DMS79 treated with DMSO at 0.1 percent for 48 hours (cell line): ENCODE data around the gene KRT2.

Experiments
- DNase-seq: peaks from one replicate; lab custom pipeline; 2025; lab: John Stamatoyannopoulos, UW

Gene KRT2

DNA sequence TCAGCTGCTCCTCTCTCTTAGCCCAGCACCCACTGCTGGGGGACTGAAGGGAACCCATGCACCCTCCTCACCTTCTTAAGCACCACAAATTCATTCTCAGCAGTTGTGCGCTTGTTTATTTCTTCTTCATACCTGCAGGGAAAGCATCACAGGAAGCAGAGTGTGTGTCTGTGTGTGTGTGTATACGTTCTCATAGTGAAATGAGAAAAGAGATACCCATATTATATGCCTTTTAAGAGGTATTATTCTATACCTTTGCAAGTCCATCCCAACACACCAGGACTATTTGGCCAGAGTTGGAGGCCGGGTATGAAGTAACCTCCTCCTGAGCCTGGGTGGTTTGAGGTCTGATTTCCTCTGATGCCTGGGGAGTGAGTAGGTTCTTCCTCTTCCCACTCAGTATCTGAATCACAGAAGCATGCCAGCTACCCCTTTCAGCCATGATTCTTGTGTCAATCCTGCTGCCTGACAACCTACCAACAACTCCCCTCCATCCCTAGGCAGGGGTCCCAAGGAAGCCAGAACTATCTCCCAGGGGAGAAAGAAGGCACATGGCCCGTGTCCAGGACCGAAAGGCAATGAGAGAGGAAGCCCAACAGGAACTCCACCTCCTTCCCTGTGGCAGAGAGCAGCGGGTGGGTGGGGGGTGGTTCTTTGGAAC, 36.7 kb downstream of the KRT2 start:
- DNase-seq: no peak

- no peak for DNase-seq
These were observed 37.4 kb downstream of the KRT2 start for GRCh38 chr12:52614381-52615207.

DNA sequence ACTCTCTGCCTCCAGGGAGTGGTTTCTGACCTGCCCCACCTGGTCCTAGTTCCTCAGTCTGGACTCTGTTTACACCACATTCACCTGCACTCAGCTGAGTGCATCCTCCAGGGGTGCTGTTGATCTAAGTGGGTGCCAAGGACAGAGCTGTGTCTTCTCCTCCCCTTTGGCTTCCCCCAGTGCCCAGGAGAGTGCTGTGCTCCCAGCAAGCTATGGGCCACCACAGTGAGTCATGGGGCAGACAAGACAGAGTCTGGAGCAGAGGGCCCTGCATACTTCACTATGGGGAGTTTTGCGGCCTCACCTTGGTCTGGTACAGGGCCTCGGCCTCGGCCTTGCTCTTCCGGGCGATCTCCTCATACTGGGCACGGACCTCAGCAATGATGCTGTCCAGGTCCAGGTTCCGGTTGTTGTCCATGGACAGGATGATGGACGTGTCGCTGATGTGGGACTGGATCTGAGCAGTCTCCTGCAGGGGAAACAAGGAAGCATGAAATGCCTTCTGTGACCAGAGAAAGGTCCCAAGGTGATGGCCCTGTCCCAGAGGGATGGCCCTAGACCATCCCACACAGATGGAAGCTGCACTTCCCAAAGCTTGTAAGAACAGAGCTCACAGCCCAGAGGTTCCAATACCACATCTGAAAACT, 38.5 kb downstream of the KRT2 start:
- DNase-seq: no peak

- DNase-seq: no peak
These were observed 39.3 kb downstream of the KRT2 start for GRCh38 chr12:52612431-52613383.

- DNase-seq: no peak
These were observed 40.9 kb downstream of the KRT2 start for GRCh38 chr12:52611080-52611468.

DNA sequence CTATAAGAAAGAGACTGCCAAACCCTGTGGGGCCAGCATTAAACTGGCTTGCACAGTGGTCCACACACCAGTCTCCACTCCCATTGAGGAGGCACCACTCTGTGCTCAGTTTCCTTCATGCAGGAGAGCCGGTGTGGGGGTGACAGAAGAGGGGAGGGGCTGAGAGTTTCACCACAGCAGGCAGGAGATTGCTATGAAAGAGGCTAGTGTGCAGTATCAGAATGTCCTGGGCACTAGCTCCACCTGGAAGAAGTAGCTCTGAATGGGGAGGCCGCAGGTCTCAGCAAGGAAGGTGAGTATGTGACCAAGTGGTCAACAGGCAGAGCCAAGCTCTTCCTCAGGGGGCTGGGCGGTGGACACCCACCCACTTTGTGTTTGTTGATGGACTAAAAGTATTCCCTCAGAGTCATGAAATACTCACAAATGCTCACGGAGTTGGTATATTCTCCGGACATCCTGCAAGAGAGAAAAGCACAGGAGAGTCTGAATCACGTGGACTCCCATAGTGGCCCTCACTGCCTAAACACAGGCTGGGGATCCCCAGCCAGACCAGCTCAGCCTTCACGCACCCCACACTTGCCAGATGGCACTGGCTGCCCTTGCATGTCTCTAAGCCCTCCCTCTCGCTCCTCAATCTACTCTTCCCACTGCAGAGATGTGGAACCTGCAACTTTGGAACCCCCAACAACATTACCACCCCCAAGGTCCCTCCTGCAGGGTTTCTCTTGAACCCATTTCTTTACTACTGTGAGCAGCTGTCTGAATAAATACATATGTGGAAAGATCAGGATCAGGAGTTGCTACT, 43.0 kb downstream of the KRT2 start:
- DNase-seq: no peak

- no peak for DNase-seq
These were observed 43.9 kb downstream of the KRT2 start for GRCh38 chr12:52608161-52608560.

- no peak for DNase-seq
These were observed 44.7 kb downstream of the KRT2 start for GRCh38 chr12:52607314-52607713.

DNA sequence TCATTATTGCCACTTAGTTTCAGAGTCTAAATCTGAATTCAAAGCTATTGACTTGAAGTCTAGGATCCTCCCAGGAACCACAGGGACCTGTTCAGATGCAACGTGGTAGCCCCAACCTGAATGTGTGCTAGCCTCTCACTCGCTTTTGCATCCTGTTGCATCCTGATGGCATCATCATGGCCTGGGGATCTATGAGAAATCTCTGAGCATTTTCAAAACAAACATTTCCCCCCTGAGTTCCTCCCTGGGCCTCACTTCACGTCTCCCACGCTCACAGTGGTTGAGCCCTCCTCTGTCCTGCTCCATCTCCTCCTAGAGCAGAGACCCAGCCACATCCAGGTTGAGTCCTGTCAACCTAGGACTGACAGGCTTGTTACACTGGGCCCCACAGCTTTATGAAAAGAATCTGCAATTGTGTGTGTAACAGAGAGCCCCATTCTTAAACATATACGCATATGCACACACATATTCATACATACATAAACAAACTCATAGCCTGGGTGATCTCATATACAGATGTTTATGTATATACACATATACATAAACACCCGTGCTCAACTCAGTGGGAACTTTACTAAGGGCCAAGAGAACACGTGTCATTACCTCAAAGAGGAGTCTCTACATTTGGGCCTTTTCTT, 45.3 kb downstream of the KRT2 start:
- no peak for DNase-seq

DNA sequence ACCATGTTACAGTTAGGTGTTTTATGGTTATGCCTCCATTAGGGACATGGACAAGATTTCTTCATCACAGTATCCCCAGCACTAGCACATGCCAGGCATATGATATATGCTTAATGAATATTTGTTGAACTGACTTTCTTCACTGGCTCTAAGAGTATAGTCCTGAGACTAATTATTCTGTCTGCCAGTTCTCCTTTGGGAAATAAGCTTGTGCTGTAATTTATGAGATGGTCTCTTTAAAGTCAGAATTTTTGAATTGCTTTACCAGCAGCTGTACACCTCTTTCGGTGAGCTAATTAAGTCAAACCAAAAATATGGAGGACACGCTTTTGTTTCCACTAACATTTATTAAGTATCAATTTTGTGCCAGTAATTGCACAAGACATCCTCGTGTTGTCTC, 45.9 kb downstream of the KRT2 start:
- DNase-seq: no peak

DNA sequence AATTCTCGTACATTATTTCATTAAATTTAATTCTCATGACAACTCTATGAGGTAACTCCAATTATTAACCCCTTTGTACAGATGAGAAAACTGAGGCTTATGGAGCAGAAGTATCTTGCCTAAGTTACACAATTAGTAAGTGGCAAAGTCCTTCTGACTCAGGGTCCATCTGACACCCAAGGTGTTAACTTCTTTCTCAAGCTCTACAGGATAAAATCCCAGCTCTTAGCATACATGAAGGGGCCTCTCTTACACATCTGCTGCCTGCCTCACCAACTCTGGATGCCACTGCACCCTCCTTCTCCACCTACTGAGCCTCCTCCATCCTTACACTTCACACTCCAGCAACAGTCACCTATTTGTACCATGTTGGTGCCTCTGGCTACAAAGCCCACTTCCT, 46.5 kb downstream of the KRT2 start:
- no peak for DNase-seq

GRCh38 chr12:52604859-52605258, 47.2 kb downstream of the KRT2 start:
- no peak for DNase-seq

DNA sequence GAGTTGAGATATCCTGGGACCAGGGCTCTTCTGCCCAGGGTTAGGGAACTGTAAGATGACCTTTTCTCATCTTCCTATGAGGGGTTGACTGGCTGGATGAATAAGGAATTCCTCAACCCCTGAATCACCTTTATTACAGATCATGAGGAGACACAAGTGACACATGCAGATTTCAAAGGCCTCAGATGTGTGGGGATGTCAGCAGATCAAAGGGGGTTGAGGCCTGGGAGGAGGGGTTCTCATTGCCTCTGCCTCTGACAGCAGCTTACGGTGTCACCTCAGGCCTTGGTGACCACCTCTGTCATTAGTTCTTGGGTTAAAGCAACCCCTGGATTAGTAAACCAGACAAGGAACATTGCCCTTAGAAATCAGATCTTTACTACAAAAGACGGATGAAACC, 48.7 kb downstream of the KRT2 start:
- DNase-seq: no peak

DNA sequence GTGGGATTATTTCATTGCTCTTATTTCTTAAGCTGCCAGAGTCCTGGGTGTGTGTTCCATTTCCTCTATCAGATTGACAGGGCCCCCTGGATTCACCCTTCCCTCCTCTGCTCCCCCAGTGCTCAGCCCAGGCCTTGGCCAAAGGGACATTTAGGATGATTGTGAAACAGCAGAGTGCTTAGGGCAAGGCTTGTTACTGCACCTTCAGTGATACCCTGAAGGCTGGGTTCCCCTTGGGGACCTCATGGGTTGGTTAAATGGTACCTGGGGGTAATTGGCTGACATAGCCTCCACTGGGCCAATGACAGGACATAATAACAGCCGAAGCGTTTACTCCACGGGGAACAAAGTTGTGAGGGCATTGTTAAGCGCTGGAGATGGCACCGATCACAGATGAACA, 49.5 kb downstream of the KRT2 start:
- DNase-seq: no peak

DNA sequence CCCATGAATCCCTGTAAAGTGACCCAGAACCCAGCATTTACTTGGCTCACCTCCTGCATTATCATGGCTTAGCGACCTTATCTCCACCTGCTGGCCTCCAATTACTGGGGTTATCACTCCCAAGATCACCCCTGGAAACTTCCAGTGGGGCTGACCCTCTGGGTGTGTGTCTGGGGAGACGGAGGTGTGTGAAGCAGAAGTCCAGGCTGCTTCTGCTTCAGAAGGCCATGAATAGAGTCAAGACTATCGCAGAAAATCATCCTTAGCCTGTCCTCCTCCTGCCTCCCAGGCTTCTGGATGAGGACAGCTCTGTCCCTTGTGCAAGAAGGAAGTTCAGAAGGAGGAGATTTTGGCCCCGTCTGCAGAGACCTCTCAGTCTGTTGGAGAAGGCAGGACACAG, 50.3 kb downstream of the KRT2 start:
- DNase-seq: no peak

- no peak for DNase-seq
These were observed 51.0 kb downstream of the KRT2 start, which contains the start of gene KRT72 for GRCh38 chr12:52600941-52601481. Gene KRT72, minus strand, starts transcription at chr12:52601463. Its CDS starts 11 bp downstream, at chr12:52601452.

DNA sequence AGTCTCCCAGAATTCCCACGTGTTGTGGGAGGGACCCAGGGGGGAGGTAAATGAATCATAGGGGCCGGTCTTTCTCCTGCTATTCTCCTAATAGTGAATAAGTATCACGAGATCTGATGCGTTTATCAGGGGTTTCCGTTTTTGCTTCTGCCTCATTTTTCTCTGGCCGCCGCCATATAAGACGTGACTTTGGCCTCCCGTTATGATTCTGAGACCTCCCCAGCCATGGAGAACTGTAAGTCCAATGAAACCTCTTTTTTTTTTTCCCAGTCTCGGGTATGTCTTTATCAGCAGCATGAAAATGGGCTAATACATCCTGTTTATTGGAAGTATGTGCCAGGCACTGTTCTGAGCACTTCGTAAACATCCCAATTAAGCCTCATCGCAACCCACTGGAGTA, 51.5 kb downstream of the KRT2 start:
- DNase-seq: no peak

DNA sequence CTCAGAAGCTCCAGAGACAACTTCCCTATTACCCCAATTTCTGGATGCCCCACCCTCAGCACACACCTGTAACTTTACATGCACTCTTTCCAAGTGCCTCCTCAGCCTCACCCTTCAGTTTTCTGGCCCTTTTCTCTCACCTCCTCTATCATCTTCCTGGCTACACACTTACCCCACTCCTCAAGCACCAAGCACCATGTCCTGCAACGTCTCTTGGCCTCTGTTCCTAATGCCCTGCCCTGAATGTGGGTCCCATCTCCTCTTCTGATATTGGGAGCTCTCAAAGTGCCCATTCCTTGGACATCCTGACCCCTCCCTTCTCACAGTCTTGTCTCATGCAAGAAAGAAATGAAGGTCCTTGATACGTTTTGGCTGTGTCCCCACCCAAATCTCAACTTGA, 51.9 kb downstream of the KRT2 start:
- DNase-seq: no peak

- DNase-seq: no peak
These were observed 53.0 kb downstream of the KRT2 start for GRCh38 chr12:52598966-52599365.
